Measurements from ENCODE around the gene ISM2.
"Not testable (repeated sequence)": the region's sequence is repeated elsewhere in the genome, so short reads cannot be mapped to it uniquely, and the experiment has no call there.

ISM2 gene

DNA sequence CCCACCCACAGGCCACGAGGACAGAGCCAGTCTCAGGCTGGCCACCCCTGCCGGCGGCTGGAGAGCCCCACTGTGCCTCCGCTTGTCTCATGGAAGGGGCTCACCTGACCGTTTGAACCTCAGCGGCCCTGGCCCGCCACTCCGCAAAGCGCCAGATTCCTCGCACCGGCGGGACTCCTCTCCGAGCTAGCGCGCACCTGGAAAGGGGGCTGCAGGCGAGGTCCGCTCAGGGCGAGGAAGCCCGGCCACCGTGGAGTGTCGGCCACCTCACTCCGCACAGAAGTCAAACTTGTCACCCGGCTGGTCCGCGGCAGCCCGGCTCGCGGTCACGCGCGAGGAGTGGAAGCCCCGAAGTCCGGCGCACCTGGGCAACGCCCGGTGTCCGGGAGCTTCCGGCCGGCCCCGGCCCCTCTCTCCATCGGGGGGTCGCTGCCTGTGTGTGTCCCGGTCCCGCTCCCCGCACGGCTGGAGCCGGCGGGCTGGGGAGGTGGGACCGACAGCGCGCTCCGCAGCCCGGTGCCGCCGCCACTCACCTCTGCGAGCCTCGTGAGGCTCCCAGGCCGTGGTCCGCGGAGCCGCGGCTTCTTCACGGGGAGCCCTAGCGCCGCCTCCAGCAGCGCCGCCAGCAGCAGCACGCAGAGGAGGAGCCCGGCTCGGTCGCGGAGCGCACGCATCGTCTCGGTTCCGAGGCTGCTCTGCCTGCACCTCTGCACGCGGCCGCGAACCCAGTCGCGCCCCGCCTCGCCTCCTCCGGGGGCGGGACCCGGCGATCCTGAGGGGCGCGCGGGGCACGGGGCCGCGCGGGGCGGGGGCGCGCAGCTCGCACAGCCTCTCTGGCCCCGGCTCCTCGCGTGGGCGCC is at the start of gene ISM2:
Gene ISM2 (minus strand): TSS at position 697 of the 860 bp plus-strand sequence. CDS start 23 bp downstream, at position 674.
- in situ Hi-C loops (cut with HindIII; ENCODE audit: low pct_ligation_motif_present, low pct_unique_long_range_greater_than_20kb, low sequenced_read_pairs): no loop called here
- peak; percentile 32 for DNase-seq

DNA sequence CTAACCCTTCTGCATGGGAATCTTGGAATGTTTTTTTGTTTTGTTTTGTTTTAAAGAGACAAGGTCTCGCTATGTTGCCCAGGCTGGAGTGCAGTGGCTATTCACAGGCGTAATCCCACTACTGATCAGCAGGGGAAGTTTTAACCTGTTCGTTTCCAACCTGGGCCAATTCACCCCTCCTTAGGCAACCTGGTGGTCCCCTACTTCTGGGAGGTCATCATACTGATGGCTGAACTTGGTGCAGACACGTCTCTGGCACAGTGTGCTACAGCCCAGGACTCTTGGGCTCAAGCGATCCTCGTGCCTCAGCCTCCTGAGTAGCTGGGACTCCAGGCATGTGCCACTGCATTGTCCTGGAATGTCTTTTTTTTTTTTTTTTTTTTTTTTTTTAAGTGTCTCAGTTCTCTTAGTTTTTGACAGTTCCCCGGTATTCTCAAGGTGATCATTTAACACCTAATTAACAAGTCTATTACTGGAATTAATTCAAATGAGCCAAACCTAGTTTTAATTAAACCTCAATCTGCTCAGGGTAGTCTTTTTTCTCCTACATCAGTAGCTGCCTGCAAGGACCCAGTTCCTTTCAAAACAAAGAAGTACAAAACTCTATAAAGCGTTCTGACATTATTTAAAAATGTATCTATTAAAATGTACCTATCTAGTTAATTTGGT is 49.0 kb upstream of the ISM2 start:
- DNase-seq: no peak
- in situ Hi-C loops (cut with HindIII; ENCODE audit: low pct_ligation_motif_present, low pct_unique_long_range_greater_than_20kb, low sequenced_read_pairs): no loop called here

DNA sequence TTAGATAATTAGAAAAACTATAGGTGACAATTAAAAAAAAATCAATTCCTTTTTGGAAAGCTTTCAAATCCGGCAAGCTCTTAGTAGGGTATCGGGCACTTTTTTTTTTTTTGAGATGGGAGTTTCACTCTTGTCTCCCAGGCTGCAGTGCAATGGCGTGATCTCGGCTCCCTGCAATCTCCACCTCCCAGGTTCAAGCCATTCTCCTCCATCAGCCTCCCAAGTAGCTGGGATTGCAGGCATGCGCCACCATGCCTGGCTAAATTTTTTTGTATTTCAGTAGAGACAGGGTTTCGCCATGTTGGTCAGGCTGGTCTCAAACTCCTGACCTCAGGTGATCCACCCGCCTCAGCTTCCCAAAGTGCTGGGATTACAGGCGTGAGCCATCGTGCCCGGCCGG is 46.6 kb upstream of the ISM2 start:
- DNase-seq; in situ Hi-C loops (cut with HindIII; ENCODE audit: low pct_ligation_motif_present, low pct_unique_long_range_greater_than_20kb, low sequenced_read_pairs): not testable (repeated sequence)

DNA sequence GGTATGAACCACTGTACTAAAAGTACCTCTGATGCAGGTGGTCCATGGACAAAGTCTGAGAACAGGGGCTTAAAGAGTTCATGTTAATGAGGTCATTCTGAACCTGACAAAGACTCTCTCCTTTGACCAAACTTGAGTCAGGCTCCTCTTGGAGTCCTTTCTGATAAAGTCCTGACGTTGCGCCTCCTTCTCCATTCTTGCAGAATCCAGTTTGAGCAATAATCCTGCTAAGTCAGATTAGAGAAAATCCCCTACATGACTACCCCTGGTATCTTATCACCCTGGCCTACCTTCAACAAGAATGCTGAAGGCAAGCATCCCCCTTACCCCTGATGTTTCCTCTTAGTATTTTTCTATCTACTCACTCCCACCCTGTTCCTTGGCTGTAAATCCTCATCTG is 46.0 kb upstream of the ISM2 start:
- in situ Hi-C loops (cut with HindIII; ENCODE audit: low pct_ligation_motif_present, low pct_unique_long_range_greater_than_20kb, low sequenced_read_pairs): no loop called here

DNA sequence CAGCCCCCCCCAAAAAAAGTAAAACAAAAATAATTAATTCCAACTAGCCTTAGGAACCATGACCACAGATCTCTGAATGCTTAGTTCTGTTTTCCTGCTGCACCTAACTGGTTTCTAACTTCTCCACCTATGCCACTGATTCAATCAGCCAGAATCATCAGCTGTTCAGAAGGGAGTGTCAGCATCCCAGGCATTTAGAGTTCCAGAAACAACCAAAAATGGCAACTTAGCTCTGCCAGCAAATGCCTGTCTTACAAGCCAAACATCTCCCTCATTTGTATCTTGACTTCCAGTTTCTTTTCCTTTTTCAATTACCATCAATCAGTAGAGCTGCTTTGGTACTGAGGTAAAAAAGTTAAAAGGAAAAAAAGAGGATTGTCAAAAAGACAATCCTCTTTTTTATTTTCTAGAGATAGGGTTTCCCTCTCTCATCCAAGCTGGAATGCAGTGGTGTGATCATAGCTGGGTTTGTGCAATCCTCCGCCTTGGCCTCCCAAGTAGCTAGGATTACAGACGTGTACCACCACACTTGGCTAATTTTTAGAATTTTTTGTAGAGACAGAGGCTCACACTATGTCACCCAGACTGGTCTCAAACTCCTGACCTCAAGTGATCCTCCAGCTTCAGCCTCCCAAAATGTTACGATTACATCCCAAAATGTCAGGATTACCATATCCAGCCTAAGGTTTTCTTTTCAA is 45.2 kb upstream of the ISM2 start:
- in situ Hi-C loops (cut with HindIII; ENCODE audit: low pct_ligation_motif_present, low pct_unique_long_range_greater_than_20kb, low sequenced_read_pairs): no loop called here
- DNase-seq: no peak

More for the DNA sequence above, 46.0 kb upstream of the ISM2 start:
- no peak for DNase-seq

DNA sequence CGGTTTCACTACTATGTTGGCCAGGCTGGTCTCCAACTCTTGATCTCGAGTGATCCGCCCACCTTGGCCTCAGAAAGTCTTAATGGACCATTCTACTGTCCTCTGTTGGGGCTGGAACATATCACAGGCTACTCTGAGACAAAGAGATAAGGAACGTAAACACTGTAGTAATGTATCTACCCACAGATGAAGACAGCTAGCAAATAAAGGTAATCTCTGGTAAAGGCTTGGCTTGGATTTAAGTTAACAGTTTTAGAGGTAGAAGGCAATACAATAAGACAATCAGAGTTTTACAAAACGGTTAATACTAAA is 44.6 kb upstream of the ISM2 start:
- in situ Hi-C loops (cut with HindIII; ENCODE audit: low pct_ligation_motif_present, low pct_unique_long_range_greater_than_20kb, low sequenced_read_pairs): no loop called here
- no peak for DNase-seq

DNA sequence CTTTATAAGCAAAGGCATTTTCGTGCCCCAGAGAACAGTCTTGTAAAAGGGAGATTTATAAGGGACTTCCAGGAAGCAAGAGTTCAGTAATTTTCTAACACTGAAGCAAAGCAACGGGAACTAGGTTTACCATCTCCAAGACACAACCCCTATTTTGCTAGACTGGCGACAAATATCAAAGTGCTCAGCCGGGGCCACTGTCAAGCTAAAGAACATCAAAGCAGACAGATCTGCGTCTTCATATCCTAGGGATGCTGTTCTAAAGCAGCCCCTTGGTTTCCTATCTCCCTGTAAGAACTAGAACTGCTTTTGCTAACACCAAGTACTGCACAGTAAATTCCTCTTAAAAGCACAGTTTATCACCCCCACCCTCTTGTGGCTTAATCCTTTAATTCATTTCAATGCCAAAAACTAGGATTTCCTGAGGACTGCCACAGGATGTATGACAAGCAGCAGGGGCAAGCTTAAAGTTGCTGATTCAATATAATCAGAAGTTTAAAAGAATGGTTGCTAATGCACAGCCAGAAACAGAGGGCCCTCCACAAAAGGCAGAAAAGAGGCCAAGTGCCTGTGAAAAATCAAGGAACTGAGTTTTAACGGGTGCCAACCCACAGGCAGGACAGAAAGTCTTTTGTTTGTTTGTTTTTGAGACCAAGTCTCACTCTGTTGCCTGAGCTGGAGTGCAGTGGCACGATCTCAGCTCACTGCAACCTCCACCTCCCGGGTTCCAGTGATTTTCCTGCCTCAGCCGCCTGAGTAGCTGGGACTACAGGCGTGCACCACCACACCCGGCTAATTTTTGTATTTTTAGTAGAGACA is 44.0 kb upstream of the ISM2 start:
- in situ Hi-C loops (cut with HindIII; ENCODE audit: low pct_ligation_motif_present, low pct_unique_long_range_greater_than_20kb, low sequenced_read_pairs): no loop called here
- no peak for DNase-seq

DNA sequence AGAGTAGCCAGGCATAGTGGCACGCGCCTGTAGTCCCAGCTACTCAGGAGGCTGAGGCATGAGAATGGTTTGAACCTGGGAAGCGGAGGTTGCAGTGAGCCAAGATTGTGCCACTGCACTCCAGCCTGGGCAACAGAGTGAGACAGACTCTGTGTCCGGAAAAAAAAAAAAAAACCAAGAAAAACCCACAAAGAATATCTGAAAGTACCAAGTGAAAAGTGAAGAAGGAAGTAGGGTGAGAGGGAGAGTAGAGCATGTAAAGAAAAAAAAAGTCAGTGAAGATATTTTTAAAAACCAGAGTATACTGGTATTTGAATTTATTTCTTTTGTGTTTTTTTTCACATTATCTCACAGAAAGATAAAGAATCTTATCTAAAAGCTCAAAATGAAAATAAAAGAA is 43.3 kb upstream of the ISM2 start:
- in situ Hi-C loops (cut with HindIII; ENCODE audit: low pct_ligation_motif_present, low pct_unique_long_range_greater_than_20kb, low sequenced_read_pairs): no loop called here
- no peak for DNase-seq

DNA sequence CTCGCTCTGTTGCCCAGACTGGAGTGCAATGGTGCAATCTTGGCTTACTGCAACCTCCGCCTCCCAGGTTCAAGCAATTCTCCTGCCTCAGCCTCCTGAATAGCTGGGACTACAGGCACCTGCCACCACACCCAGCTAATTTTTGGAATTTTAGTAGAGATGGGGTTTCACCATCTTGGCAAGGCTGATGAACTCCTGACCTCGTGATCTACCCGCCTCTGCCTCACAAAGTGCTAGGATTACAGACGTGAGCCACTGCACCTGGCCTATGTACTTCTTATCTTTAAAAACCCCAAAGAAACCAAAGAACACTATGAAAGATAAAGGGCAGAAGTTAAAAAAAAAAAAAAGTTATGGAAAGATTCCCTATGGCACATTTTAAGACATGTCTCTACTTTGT is 38.3 kb upstream of the ISM2 start:
- in situ Hi-C loops (cut with HindIII; ENCODE audit: low pct_ligation_motif_present, low pct_unique_long_range_greater_than_20kb, low sequenced_read_pairs); DNase-seq: not testable (repeated sequence)

DNA sequence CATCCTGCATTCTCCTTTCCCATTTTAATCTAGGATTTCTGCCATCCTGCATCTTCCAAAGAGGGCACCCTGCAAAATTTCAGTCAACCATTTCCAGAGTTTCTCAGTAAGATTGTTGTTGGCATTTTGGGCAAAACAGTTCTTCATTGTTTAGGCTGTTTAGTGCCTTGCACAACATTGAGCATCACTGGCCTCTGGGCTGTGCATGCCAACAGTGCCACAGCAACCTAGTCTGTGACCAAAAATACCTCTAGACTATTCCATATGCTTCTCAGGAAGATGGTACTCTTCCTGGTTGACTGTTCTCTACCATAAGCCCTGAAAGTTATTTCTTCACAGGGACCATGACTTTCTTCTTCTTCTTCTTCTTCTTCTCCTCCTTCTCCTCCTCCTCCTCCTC is 32.5 kb upstream of the ISM2 start:
- in situ Hi-C loops (cut with HindIII; ENCODE audit: low pct_ligation_motif_present, low pct_unique_long_range_greater_than_20kb, low sequenced_read_pairs): no loop called here

DNA sequence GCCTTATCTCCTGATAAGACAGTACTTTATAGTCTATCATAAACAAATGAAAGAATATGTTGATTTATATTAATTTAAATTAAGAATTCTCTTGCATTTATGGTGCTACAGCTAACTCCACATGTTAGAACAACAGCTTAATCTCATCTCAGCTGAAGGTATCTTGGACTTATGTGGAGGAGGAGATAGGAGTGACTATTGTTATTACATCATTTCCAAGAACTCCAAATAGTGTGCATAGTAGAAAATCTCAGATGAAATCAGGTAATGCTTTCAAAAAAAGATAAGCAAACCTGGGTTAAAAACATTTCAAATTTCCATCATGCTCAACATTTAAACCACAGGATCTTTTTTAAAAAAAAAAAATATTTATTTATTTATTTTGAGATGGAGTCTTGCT is 31.3 kb upstream of the ISM2 start:
- no peak for DNase-seq
- in situ Hi-C loops (cut with HindIII; ENCODE audit: low pct_ligation_motif_present, low pct_unique_long_range_greater_than_20kb, low sequenced_read_pairs): no loop called here

More for the DNA sequence above, 32.5 kb upstream of the ISM2 start:
- no peak for DNase-seq

DNA sequence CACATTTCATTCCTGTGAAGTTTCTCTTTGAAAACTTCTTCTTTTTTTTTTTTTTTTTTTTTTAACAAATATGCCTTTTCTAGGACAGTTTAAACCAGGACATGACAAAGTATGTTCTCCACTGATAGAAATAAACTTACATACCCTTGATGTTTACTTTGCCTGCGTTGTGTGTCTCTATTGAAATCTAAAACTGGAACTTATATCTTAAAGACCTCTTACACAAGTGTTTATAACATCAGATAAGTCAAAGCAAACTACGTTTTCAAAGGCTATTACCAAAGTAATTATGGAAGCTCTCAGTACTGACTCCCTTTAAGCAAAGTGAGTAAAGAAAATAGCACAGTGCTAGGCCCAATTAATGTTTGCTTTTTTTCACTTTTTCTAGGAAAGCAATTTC is 30.6 kb upstream of the ISM2 start:
- no peak for DNase-seq
- in situ Hi-C loops (cut with HindIII; ENCODE audit: low pct_ligation_motif_present, low pct_unique_long_range_greater_than_20kb, low sequenced_read_pairs): no loop called here

DNA sequence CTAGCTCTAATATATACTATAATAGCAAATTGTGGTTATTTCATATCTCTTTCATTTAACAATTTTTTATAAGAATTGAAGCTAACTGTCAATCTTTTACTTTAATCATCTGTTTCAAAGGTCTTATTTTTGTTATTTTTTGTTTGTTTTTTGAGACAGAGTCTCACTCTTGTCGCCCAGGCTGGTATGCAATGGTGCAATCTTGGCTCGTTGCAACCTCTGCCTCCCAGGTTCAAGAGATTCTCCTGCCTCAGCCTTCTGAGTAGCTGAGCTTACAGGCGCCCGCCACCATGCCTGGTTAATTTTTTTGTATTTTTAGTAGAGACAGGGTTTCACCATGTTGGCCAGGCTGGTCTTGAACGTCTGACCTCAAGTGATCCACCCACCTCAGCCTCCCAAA is 30.1 kb upstream of the ISM2 start:
- DNase-seq; in situ Hi-C loops (cut with HindIII; ENCODE audit: low pct_ligation_motif_present, low pct_unique_long_range_greater_than_20kb, low sequenced_read_pairs): not testable (repeated sequence)

DNA sequence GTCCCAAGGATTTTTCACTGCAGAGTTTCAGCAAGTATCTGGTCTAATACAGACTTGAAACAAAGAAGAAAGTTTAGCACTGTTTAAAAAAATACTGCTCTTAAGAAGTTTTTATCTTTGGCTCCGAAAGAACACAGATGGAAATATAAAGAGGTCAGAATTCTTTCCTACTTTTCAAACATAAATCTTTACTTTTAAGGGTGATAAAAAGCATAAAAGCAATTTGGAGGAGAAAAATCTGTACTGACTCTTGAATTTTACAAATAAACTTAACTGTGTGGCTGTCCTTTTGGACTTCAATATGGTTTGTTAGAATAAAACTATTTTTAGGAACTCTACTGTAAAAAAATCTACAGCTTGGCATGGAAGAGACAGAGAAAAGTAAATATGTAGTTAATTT is 27.6 kb upstream of the ISM2 start:
- in situ Hi-C loops (cut with HindIII; ENCODE audit: low pct_ligation_motif_present, low pct_unique_long_range_greater_than_20kb, low sequenced_read_pairs): no loop called here
- no peak for DNase-seq

DNA sequence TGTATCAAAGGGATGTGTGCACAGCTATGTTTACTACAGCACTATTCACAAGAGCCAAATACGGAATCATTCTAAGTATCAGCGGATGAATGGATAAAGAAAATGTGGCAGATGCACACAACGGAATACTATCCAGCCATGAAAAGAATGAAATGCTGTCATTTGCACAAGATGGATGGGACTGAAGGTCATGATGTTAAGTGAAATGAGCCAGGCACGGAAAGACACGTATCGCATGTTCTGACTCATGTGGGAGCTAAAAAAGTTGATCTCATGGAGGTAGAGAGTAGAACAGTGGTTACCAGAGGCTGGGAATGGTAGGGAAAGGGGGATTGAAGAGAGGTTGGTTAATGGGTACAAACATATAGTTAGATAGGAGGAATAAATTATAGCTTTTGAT is 25.9 kb upstream of the ISM2 start:
- DNase-seq: no peak
- in situ Hi-C loops (cut with HindIII; ENCODE audit: low pct_ligation_motif_present, low pct_unique_long_range_greater_than_20kb, low sequenced_read_pairs): no loop called here

DNA sequence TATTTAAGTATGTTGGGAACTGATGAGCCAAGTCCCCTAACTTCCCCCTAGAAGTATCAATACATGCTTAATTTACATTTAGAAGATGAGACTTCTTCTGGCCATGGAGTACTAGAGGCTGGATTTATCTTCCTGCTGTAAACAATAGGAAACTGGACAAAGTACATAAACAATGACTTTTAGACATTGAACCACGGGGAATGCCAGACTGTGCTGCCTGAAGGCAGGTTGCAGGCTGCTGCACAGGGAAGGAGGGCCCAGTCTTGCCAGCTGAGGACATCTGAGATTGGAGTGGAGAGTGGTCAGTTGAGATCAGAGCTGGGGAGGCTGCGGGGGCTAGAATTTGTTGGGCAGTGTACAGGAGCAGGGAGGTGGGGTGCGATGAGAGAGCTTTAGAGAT is 24.5 kb upstream of the ISM2 start:
- no peak for DNase-seq
- in situ Hi-C loops (cut with HindIII; ENCODE audit: low pct_ligation_motif_present, low pct_unique_long_range_greater_than_20kb, low sequenced_read_pairs): no loop called here

DNA sequence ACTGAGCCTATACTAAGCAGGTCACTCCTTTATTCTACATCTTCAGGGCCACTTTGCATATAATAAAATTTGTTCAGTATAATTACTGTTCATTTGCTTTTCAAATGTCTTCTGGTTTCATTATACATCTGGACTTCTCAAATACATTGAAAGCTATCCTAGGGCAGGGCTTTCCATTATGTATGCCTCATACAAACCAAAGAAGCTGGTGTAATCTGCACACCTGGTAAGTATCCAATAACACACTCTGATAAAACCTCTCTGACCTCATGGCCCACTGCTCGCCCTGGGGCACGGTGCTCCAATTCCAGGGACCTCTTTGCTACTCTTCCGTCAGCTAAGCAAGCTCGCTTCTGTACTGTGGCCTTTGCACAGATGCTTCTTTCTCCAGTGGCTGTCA is 21.9 kb upstream of the ISM2 start:
- in situ Hi-C loops (cut with HindIII; ENCODE audit: low pct_ligation_motif_present, low pct_unique_long_range_greater_than_20kb, low sequenced_read_pairs): no loop called here
- DNase-seq: no peak

DNA sequence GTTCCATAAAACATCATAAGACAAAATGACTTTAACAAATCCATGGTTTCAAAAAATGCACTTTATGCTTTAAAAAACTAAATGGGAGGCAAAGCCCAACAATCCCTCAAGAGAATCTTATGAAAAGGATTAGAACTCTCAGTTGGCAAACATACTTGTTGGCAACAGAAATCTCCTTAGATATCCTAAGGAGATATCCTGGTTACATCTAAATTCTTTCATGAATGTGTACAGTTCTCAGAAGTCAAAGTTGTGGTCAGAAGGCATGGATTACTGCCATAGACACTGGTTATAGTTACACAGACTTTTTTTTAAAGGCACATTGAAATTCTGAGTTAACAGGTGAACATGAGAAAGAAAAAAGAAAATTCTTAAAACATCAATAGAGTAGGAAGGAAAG is 17.5 kb upstream of the ISM2 start:
- in situ Hi-C loops (cut with HindIII; ENCODE audit: low pct_ligation_motif_present, low pct_unique_long_range_greater_than_20kb, low sequenced_read_pairs): no loop called here
- no peak for DNase-seq

Data from ACHN (cell line).